Measurements from ENCODE around the gene MKLN1.
"Not testable (repeated sequence)": the region's sequence is repeated elsewhere in the genome, so short reads cannot be mapped to it uniquely, and the experiment has no call there.

Gene MKLN1

DNA sequence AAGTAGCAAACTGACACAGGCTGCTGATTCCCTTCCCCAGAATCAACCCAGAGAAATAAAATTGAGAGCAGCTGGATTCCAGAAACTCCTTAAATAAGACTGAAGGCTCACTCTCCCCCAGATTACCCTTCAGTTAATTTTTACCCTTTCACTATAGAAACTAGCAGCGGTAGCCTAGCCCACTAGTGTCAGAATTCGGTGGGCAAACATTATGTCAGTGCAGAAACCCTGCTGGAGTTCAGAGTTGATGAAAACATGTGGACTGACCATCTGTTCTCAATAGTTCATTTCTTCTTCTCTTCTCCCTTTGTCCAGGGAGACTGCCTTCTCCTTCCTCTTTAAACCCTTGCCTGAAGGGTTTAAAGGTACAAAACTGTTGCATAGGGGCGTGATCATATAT, 128.7 kb downstream of the MKLN1 start:
- Histone ChIP-seq H3K36me3 (ENCODE audit: insufficient read depth) (no peaks in the 10 kb centered on the region), H3K4me1 (ENCODE audit: low read depth, poor library complexity, severe bottlenecking) (no peaks in the 10 kb centered on the region), H3K4me3 (IDR thresholded peaks at IDR 0.05; ENCODE audit: insufficient read depth, low read depth, low read length) (no peak overlapping the region), H3K79me2 (ENCODE audit: insufficient read depth, low read depth) (no peaks in the 10 kb centered on the region), H3K27ac (no peak overlapping the region), H4K20me1 (ENCODE audit: insufficient read depth) (no peaks in the 10 kb centered on the region), H3K27me3 (ENCODE audit: insufficient read depth, low read depth) (no peaks in the 10 kb centered on the region), H2AFZ (ENCODE audit: low read depth) (no peak overlapping the region), H3K9ac (no peak overlapping the region), H3K4me2 (no peak overlapping the region)
- TF ChIP-seq, protein P1, sequence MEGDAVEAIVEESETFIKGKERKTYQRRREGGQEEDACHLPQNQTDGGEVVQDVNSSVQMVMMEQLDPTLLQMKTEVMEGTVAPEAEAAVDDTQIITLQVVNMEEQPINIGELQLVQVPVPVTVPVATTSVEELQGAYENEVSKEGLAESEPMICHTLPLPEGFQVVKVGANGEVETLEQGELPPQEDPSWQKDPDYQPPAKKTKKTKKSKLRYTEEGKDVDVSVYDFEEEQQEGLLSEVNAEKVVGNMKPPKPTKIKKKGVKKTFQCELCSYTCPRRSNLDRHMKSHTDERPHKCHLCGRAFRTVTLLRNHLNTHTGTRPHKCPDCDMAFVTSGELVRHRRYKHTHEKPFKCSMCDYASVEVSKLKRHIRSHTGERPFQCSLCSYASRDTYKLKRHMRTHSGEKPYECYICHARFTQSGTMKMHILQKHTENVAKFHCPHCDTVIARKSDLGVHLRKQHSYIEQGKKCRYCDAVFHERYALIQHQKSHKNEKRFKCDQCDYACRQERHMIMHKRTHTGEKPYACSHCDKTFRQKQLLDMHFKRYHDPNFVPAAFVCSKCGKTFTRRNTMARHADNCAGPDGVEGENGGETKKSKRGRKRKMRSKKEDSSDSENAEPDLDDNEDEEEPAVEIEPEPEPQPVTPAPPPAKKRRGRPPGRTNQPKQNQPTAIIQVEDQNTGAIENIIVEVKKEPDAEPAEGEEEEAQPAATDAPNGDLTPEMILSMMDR (conservative IDR thresholded peaks at IDR 0.05; ENCODE audit: low read depth, low read length): no peak

DNA sequence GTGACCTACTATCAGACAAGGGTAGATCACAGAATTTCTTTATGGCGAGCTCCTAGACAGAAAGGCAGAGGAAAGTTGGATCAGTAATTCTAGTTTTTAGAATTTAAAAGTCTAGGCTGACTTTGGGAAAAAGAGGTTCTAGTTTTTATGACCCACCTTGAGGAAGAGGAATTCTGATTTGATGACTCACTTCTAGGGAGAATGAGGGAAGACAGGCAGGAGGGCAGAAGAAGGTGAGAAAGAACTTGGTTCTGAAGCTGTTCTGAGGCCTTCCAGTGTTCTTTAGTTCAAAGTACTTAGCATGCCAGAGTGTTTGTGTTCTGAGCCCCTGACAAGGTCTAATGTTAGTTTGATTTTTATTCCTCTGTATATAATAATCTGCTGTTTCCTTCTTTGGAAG, 131.6 kb downstream of the MKLN1 start:
- TF ChIP-seq, protein P1 (conservative IDR thresholded peaks at IDR 0.05; ENCODE audit: low read depth, low read length): no peak
- Histone ChIP-seq H3K27me3 (ENCODE audit: insufficient read depth, low read depth) (no peaks in the 10 kb centered on the region), H4K20me1 (ENCODE audit: insufficient read depth) (no peaks in the 10 kb centered on the region), H3K27ac (no peak overlapping the region), H3K4me3 (IDR thresholded peaks at IDR 0.05; ENCODE audit: insufficient read depth, low read depth, low read length) (no peak overlapping the region), H3K79me2 (ENCODE audit: insufficient read depth, low read depth) (no peaks in the 10 kb centered on the region), H2AFZ (ENCODE audit: low read depth) (no peak overlapping the region), H3K36me3 (ENCODE audit: insufficient read depth) (no peaks in the 10 kb centered on the region), H3K4me2 (no peak overlapping the region), H3K9ac (no peak overlapping the region), H3K4me1 (ENCODE audit: low read depth, poor library complexity, severe bottlenecking) (no peaks in the 10 kb centered on the region)

DNA sequence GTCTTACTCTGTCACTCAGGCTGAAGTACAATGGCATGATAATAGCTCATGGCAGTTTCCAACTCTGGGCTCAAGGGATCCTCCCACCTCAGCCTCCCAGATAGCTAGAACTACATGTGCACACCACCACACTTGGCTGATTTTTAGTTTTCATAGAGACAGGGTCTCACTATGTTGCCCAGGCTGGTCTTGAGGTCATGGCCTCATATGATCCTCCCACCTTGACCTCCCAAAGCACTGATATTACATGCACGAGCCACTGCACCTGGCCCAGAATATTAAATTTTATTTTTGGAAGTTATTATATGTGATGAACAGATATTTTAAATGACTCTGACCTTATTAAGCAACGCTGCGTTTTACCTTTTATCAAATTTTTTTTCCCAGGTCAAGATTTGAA, 134.4 kb downstream of the MKLN1 start:
- 0 out of 2 replicates have a peak, but pooled peaks cover 9% of the 10 kb centered on the region for H3K36me3 ChIP-seq (ENCODE audit: insufficient read depth)

DNA sequence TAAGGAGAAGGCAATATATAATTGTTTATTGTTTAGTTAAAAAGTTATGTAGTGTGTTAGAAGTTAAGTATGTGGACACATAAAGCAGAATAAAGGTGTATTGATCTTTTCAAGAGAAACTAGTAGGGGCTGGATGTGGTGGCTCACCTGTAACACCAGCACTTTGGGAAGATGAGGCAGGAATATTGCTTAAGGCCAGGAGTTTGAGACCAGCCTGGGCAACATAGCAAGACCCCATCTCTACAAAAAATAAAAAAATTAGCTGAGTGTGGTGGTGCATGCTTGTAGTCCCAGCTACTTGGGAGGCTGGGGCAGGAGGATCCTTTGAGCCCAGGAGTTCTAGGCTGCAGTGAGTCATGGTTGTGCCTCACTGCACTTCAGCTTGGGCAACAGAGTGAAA, 135.0 kb downstream of the MKLN1 start:
- not testable (repeated sequence) for H3K4me1 ChIP-seq (ENCODE audit: low read depth, poor library complexity, severe bottlenecking); H3K27me3 ChIP-seq (ENCODE audit: insufficient read depth, low read depth); H3K36me3 ChIP-seq (ENCODE audit: insufficient read depth); H3K79me2 ChIP-seq (ENCODE audit: insufficient read depth, low read depth); H3K4me2 ChIP-seq; H3K27ac ChIP-seq; H3K9ac ChIP-seq; H4K20me1 ChIP-seq (ENCODE audit: insufficient read depth); H2AFZ ChIP-seq (ENCODE audit: low read depth); H3K4me3 ChIP-seq (IDR thresholded peaks at IDR 0.05; ENCODE audit: insufficient read depth, low read depth, low read length)

More for the DNA sequence above, 134.4 kb downstream of the MKLN1 start:
- TF ChIP-seq, protein P1 (conservative IDR thresholded peaks at IDR 0.05; ENCODE audit: low read depth, low read length): no peak
- Histone ChIP-seq H3K4me1 (ENCODE audit: low read depth, poor library complexity, severe bottlenecking) (no peaks in the 10 kb centered on the region), H3K4me3 (IDR thresholded peaks at IDR 0.05; ENCODE audit: insufficient read depth, low read depth, low read length) (no peak overlapping the region), H3K27ac (no peak overlapping the region), H3K4me2 (no peak overlapping the region), H3K79me2 (ENCODE audit: insufficient read depth, low read depth) (no peaks in the 10 kb centered on the region), H2AFZ (ENCODE audit: low read depth) (no peak overlapping the region), H4K20me1 (ENCODE audit: insufficient read depth) (no peaks in the 10 kb centered on the region), H3K27me3 (ENCODE audit: insufficient read depth, low read depth) (no peaks in the 10 kb centered on the region), H3K9ac (no peak overlapping the region)

DNA sequence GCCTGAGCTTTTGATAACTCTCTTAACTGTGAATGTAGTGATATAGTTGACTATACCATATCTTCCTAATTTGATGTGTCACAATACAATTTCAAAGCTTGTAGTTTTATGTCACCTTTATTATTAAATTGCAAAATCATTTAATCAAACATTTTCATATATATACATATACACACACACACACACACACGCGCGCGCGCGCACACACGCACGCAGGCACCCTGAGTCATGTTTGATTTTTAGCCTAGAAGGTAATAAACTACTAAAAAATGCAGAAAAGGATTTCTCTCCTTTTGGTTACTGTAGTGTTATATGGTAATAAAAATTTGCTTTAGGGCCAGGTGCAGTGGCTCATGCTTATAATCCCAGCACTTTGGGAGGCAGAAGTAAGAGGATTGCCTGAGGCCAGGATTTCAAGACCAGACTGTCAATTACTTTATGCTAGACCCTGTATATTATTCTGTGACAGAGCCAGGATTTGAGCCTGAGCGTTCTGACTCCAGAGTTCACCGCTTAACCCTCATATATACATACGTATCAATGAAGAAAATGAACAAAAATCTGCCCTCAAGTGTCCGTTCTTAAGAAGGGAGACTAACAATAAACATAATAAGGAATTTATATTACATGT, 139.2 kb downstream of the MKLN1 start:
- no peaks in the 10 kb centered on the region for H3K79me2 ChIP-seq (ENCODE audit: insufficient read depth, low read depth)
- no peak overlapping the region for H3K27ac ChIP-seq
- no peaks in the 10 kb centered on the region for H3K27me3 ChIP-seq (ENCODE audit: insufficient read depth, low read depth)
- 0 out of 2 replicates have a peak, but pooled peaks cover 9% of the 10 kb centered on the region for H3K36me3 ChIP-seq (ENCODE audit: insufficient read depth)
- TF ChIP-seq, protein P1 (conservative IDR thresholded peaks at IDR 0.05; ENCODE audit: low read depth, low read length): no peak
- H3K9ac ChIP-seq: no peak overlapping the region
- H3K4me1 ChIP-seq (ENCODE audit: low read depth, poor library complexity, severe bottlenecking): no peaks in the 10 kb centered on the region
- no peak overlapping the region for H2AFZ ChIP-seq (ENCODE audit: low read depth)
- no peaks in the 10 kb centered on the region for H4K20me1 ChIP-seq (ENCODE audit: insufficient read depth)
- no peak overlapping the region for H3K4me3 ChIP-seq (IDR thresholded peaks at IDR 0.05; ENCODE audit: insufficient read depth, low read depth, low read length)
- no peak overlapping the region for H3K4me2 ChIP-seq
